Measurements from ENCODE around the gene RNF39.
"Not testable (repeated sequence)": the region's sequence is repeated elsewhere in the genome, so short reads cannot be mapped to it uniquely, and the experiment has no call there.

RNF39 gene

GRCh38 chr6:30061092-30061857, 14.3 kb downstream of the RNF39 start, which contains the start of gene POLR1H:
TSS of gene POLR1H (plus strand) at chr6:30061265. CDS start at chr6:30061525, 260 bp downstream.
- DNase-seq (ENCODE audit: low spot score), result peak; percentile 93

GRCh38 chr6:30060606-30061091, 14.9 kb downstream of the RNF39 start:
- DNase-seq (ENCODE audit: low spot score), result no peak

- no peak for DNase-seq (ENCODE audit: low spot score)
Observed at GRCh38 chr6:30055513-30055912, 20.1 kb downstream of the RNF39 start.

- DNase-seq (ENCODE audit: low spot score), result no peak
Observed at GRCh38 chr6:30053682-30054081, 21.9 kb downstream of the RNF39 start.

GRCh38 chr6:30047220-30047619, 28.3 kb downstream of the RNF39 start:
- no peak for DNase-seq (ENCODE audit: low spot score)

- DNase-seq (ENCODE audit: low spot score), result no peak
Observed at GRCh38 chr6:30044630-30045029, 30.9 kb downstream of the RNF39 start.

- DNase-seq (ENCODE audit: low spot score), result no peak
Observed at GRCh38 chr6:30043744-30044143, 31.8 kb downstream of the RNF39 start.

GRCh38 chr6:30042914-30043313, 32.7 kb downstream of the RNF39 start:
- no peak for DNase-seq (ENCODE audit: low spot score)

GRCh38 chr6:30042476-30042875, 33.1 kb downstream of the RNF39 start:
- no peak for DNase-seq (ENCODE audit: low spot score)

GRCh38 chr6:30041821-30042220, 33.7 kb downstream of the RNF39 start:
- no peak for DNase-seq (ENCODE audit: low spot score)

GRCh38 chr6:30041221-30041620, 34.3 kb downstream of the RNF39 start:
- no peak for DNase-seq (ENCODE audit: low spot score)

GRCh38 chr6:30037182-30037788, 38.3 kb downstream of the RNF39 start:
- no peak for DNase-seq (ENCODE audit: low spot score)

GRCh38 chr6:30035784-30036183, 39.8 kb downstream of the RNF39 start:
- no peak for DNase-seq (ENCODE audit: low spot score)

- not testable (repeated sequence) for DNase-seq (ENCODE audit: low spot score)
Observed at GRCh38 chr6:30033440-30033839, 42.1 kb downstream of the RNF39 start.

GRCh38 chr6:30031381-30031780, 44.2 kb downstream of the RNF39 start:
- no peak for DNase-seq (ENCODE audit: low spot score)

GRCh38 chr6:30029588-30029987, 46.0 kb downstream of the RNF39 start:
- DNase-seq (ENCODE audit: low spot score), result no peak

GRCh38 chr6:30025186-30025585, 50.4 kb downstream of the RNF39 start:
- no peak for DNase-seq (ENCODE audit: low spot score)

- not testable (repeated sequence) for DNase-seq (ENCODE audit: low spot score)
Observed at GRCh38 chr6:30022712-30023111, 52.9 kb downstream of the RNF39 start.

- no peak for DNase-seq (ENCODE audit: low spot score)
Observed at GRCh38 chr6:30022189-30022588, 53.4 kb downstream of the RNF39 start.

- no peak for DNase-seq (ENCODE audit: low spot score)
Observed at GRCh38 chr6:30020626-30021025, 54.9 kb downstream of the RNF39 start.

Measured in ecto neural progenitor cell (in vitro differentiated cells).